ENCODE measurements around the gene TCF12. TPM values are rescaled to one million over a fixed set of nuclear protein-coding genes. Genes with fewer than 3 reads are reported as not detected.
A peak's percentile ranks its signal among the peaks of the same experiment; 100 is the strongest.

TCF12 gene
- total RNA-seq, 1 experiment from 2014 or later = 76.7 TPM

GRCh38 chr15:57255751-57256341 lies 337.4 kb downstream of the TCF12 start:
- H3K4ac ChIP-seq (ENCODE audit: low read depth, low read length) = no peak overlapping the region
- H3K4me2 ChIP-seq (ENCODE audit: insufficient read depth, insufficient read length, low read length) = no peak overlapping the region
- Mint-ChIP-seq H3K4me1 (peaks cover 46 to 63% of the 10 kb centered on the region in 2 experiments), H3K9me3 (no peaks in the 10 kb centered on the region; a peak in 2 of 5 replicates), H3K36me3 (ENCODE audit: insufficient read depth in 1 of 3, low read depth in 3 of 3) (peaks cover 20 to 24% (median 21%) of the 10 kb centered on the region in 3 experiments; a peak in 6 of 7 replicates), H3K27me3 (ENCODE audit: low read depth) (no peaks in the 10 kb centered on the region; the same call in 1 of the 2 replicates), H3K27ac (peak overlapping the region in 2 of 3 experiments; percentile 3 to 67; a peak in 3 of 7 replicates), H3K4me3 (no peak overlapping the region)
- no peak overlapping the region for H3T11ph ChIP-seq (ENCODE audit: low read length)
- no peak overlapping the region for H4K8ac ChIP-seq (replicated peaks; ENCODE audit: insufficient read length, low read depth, low read length)
- H2AFZ ChIP-seq (ENCODE audit: low read length) = no peak overlapping the region
- no peaks in the 10 kb centered on the region for H3K79me1 ChIP-seq (ENCODE audit: insufficient read depth, low read depth, low read length, poor library complexity, severe bottlenecking)
- DNase-seq = no peak
- no peak overlapping the region for H2BK15ac ChIP-seq (ENCODE audit: low read depth, low read length)
- no peak for TF ChIP-seq CTCF (conservative IDR thresholded peaks at IDR 0.05)
- H4K20me1 ChIP-seq (ENCODE audit: control insufficient read depth, insufficient read depth, insufficient read length) = no peaks in the 10 kb centered on the region
- no peaks in the 10 kb centered on the region for H3K23me2 ChIP-seq (ENCODE audit: insufficient read length, low read depth, low read length, poor library complexity, severe bottlenecking)
- H3K14ac ChIP-seq (ENCODE audit: insufficient read depth, low read length) = no peak overlapping the region
- H4K5ac ChIP-seq (ENCODE audit: insufficient read length, low read depth, low read length) = no peak overlapping the region
- no peak overlapping the region for H2AK5ac ChIP-seq (ENCODE audit: insufficient read length, low read length)
- peaks cover 7% of the 10 kb centered on the region; the same call in 1 of the 2 replicates for H3K4me1 ChIP-seq (ENCODE audit: insufficient read depth, low read length)
- H3K9me3 ChIP-seq (ENCODE audit: control insufficient read depth, low read depth, low read length) = no peaks in the 10 kb centered on the region
- H2BK12ac ChIP-seq (ENCODE audit: insufficient read length, low read depth, low read length) = no peak overlapping the region
- WGBS (ENCODE audit: extremely low coverage, insufficient read length, low lambda C conversion rate) = no CpG with 5 or more reads among the region's 6 CpGs
- H4K91ac ChIP-seq (ENCODE audit: insufficient read length, low read depth, low read length) = no peak overlapping the region
- H3K23ac ChIP-seq (ENCODE audit: insufficient read length, low read depth, low read length) = no peak overlapping the region
- H3K79me2 ChIP-seq (ENCODE audit: insufficient read depth, low read length) = no peaks in the 10 kb centered on the region
- H2BK20ac ChIP-seq (ENCODE audit: low read depth, low read length, poor library complexity, severe bottlenecking) = no peak overlapping the region
- H2BK5ac ChIP-seq (ENCODE audit: insufficient read length, low read length) = no peak overlapping the region
- no peak overlapping the region for H3K18ac ChIP-seq (ENCODE audit: insufficient read length, low read depth, low read length)
- no peak overlapping the region for H3K56ac ChIP-seq (ENCODE audit: insufficient read length, low read depth, low read length)
- H2BK120ac ChIP-seq (ENCODE audit: low read depth, low read length, poor library complexity, severe bottlenecking) = no peak overlapping the region
- no peak overlapping the region for H3K9ac ChIP-seq (ENCODE audit: extremely low read depth, insufficient read length, low read length)
- peak overlapping the region; percentile 57 for H3K27ac ChIP-seq (ENCODE audit: insufficient read length, low read depth, low read length)
- H3K27me3 ChIP-seq (ENCODE audit: insufficient read depth, low read length) = no peaks in the 10 kb centered on the region

All from H9 (cell line).